ENCODE data around the gene ID3.

Gene ID3

DNA sequence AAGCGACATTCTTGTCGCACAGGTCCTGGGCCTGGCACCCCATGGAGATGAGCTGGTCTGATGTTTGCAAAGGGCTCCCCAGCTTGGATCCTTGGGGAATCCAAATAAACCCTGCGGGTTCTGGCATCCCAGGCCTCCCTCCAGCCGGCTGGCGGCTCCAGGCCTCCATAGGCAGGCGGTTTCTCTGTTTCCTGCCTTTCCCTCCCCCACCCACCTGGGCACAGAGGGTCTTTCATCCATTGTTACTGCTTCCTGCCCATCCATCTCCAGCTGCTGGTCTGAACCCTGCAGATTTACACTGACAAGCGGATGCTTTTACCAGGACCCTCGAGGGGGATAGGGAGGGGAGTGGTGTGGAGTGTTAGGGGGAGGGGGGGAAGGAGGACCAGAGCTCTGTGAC, 39.1 kb upstream of the ID3 start:
- TF ChIP-seq, protein P1, sequence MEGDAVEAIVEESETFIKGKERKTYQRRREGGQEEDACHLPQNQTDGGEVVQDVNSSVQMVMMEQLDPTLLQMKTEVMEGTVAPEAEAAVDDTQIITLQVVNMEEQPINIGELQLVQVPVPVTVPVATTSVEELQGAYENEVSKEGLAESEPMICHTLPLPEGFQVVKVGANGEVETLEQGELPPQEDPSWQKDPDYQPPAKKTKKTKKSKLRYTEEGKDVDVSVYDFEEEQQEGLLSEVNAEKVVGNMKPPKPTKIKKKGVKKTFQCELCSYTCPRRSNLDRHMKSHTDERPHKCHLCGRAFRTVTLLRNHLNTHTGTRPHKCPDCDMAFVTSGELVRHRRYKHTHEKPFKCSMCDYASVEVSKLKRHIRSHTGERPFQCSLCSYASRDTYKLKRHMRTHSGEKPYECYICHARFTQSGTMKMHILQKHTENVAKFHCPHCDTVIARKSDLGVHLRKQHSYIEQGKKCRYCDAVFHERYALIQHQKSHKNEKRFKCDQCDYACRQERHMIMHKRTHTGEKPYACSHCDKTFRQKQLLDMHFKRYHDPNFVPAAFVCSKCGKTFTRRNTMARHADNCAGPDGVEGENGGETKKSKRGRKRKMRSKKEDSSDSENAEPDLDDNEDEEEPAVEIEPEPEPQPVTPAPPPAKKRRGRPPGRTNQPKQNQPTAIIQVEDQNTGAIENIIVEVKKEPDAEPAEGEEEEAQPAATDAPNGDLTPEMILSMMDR (conservative IDR thresholded peaks at IDR 0.05), result no peak
- no peak overlapping the region for H3K27ac ChIP-seq

DNA sequence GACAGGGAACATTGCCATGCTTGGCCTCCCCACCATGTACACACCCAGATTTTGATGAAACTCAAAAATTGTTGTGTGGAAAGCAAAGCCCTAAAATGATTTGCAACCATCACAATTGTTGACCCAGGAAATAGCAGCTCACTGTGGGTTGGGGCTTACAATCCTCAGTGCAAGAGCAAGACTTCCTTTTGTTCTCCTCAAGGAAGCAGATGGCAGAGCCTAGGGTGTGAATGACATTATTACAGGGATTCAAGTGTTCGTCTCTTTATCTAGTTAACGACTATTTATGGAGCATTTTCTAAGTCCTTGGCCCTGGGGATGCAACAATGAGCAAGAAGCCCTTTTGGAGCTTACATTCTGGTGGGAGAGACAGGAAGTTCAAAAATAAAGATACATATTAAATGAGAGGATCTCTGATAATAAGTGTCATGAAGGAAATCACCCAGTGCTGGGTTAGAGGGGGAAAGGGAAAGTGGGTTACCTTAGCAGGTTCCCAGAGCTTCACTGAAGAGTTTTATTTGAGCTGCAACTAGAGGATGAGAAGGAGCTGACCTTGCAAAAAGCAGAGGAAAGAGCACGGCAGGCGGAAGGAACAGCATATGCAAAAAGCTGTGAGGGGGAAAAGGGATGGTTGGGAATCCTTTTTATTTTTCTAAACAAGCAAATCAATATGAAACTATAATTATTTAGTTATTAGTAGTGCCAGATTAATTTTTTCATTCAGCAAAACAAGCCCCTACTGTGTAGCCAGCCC, 38.5 kb upstream of the ID3 start:
- TF ChIP-seq, protein P1 (conservative IDR thresholded peaks at IDR 0.05), result no peak
- no peak overlapping the region for H3K27ac ChIP-seq

DNA sequence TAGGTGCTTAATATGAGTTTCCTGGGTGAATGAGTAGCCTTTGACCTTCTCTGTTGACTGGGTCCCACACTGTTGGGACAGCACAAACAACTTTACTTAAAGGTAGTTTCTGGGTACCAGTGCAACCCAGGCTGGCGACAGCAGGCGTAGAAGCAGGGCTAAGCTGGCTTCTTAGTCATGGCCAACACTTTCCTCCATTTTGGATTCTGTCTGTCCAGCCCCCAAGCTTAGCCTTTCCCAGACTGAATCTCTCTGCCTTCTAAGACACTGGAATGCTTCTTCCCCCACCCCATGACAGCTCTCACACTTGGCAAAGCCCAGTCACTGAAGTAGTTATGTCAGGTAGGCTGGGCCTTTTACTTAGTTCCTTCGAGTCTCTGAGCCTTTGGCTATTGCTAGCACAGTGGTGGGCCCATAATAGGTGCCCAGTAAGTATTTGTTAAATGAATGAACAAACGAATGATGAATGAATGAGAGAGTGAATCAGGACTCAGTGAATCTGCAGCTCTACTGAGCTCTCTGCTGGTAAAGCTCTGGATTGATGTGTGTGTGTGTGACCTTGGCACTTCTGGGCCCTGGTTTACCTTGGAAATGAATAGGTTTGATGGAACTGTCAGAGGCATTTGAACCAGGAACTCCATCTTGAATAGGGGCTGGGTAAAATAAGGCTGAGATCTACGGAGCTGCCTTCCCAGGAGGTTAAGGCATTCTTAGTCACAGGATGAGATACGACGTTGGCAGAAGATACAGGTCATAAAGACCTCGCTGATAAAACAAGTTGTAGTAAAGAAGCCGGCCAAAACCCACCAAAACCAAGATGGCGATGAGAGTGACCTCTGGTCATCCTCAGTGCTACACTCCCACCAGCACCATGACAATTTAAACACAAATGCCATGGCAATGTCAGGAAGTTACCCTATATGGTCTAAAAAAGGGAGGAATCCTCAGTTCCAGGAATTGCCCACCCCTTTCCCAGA, 37.4 kb upstream of the ID3 start:
- H3K27ac ChIP-seq, result no peak overlapping the region
- TF ChIP-seq, protein P1 (conservative IDR thresholded peaks at IDR 0.05), result no peak

DNA sequence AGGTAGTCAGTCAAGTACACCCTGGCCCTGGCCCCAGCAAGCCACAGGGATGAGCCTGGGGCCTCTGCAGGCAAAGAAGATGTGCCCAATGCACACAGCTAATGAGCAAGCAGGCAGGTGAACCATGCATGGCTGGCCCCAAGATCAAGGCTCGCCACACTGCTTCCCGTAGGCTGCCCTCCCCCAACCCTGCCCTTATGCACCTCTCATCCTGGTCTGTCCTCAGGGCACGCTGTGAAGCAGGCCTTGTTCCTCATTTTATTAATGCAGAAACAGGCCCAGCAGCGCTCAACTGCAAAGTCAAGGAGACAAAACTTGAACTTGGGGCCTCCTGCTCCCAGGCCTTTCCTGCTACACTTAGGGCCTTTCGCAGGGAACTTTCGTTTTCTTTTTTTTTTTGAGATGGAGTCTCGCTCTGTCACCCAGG, 35.6 kb upstream of the ID3 start:
- no peak overlapping the region for H3K27ac ChIP-seq
- TF ChIP-seq, protein P1 (conservative IDR thresholded peaks at IDR 0.05), result no peak

DNA sequence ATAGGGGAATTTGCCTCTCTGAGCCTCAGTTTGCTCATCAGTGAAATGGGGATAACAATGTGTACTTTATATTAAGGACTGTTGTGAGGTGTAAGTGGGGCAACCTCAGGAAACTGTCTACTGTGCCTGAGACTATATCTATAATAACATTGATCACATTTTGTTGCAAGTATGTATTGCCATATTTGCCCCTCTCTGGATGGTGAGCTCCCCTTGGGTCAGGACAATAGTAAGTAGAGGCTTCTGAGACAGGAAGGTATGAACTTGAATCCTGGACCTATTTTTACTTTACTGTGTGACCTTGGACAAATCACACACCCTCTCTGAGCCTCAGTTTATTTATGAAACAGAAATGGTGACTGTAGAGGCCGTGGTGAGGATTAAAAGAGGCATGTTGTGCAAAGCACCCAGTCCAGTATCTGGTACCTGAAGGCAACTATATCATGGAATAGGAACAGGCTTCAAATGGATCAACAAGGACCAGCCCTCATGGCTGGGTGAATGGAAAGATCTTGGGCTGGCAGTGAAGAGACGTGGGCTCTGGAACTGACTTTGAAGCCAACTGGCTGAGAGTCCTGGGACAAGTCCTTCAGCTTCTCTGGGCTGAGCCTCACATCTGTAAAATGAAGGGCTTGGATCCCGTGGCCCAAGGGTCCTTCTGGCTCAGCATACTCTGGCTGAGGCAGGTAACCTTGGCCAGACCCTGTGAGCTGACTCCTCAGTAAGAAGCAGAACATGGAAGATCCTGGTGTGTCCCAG, 35.0 kb upstream of the ID3 start:
- H3K27ac ChIP-seq, result no peak overlapping the region
- TF ChIP-seq, protein P1 (conservative IDR thresholded peaks at IDR 0.05), result no peak

DNA sequence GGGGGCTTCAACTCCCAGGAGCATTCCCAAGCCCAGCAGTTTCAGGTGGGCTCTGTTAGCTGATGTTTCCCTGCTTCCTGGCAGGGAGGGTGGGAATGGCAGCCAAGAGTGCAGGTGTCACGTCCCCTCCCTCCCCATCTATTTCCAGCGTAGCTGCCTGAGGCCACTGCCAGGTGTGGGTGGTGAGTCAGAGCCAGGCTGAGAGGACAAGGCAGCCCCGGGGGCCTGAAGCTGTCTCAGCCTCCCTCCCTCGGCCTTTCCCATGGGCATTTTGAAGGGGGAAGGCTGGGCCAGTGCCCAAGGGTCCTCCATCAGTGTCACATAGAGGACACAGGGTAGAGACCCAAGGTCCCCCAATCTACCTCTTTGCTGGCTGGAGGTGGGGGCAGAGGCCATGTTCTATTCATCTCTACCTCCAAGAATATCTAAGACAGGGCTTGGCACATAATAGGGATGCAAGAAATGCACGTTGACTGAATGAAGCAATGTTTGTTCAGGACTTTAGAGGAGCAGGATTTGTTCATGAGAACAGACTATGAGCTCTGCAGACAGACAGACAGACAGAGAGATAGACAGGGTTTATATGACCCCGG, 34.4 kb upstream of the ID3 start:
- TF ChIP-seq, protein P1 (conservative IDR thresholded peaks at IDR 0.05), result no peak
- no peak overlapping the region for H3K27ac ChIP-seq

Measured in VCaP (cell line).